Naive thymus-derived CD4-positive, alpha-beta T cell (primary cell): Measurements from ENCODE around the gene SLC4A9. TPM values are rescaled to one million over a fixed set of nuclear protein-coding genes. Genes with fewer than 3 reads are reported as not detected.

Source experiments
- ATAC-seq: fragments of 150-1000 bp; cut with Tn5 transposase; 2 replicates; pipeline ENCODE4 v1.10.0; 2021; ENCODE audit warnings: mild to moderate bottlenecking, moderate library complexity
- CTCF ChIA-PET: fragments of 350-600 bp; sonication (Branson Sonifier 250); formaldehyde crosslinking; loops from one replicate; lab custom pipeline; 2021; ENCODE audit warnings: antibody characterized with exemption; lab: Charles Lee
- POLR2A ChIA-PET: fragments of 350-600 bp; sonication (Branson Sonifier 250); formaldehyde crosslinking; loops from one replicate; lab custom pipeline; 2021; ENCODE audit warnings: antibody characterized with exemption, inconsistent platforms; lab: Charles Lee
- DNase-seq, 9 donors: peaks; one replicate each; pipeline versions ENCODE4 v3.0.0 to v3.0.0-alpha.2; 2020 to 2022; ENCODE audit warnings: mixed read lengths in 1 of 9
- H3K27ac ChIP-seq: one replicate; pipeline ENCODE4 v1.7.0; 2013; ENCODE audit warnings: mild to moderate bottlenecking, low read depth, low read length, moderate library complexity
- H3K27me3 ChIP-seq, 2 donors: one replicate each; pipeline ENCODE4 v1.7.0; 2013; ENCODE audit warnings: low read length in 2 of 2, mild to moderate bottlenecking in 2 of 2, moderate library complexity in 2 of 2; ENCODE audit not compliant: control insufficient read depth in 2 of 2, insufficient read depth in 2 of 2
- H3K36me3 ChIP-seq, 3 experiments: 1 replicate in 2 of 3; 2 replicates in 1 of 3; pipeline ENCODE4 v1.7.0; 2013; ENCODE audit warnings: low read length in 3 of 3, mild to moderate bottlenecking in 3 of 3, moderate library complexity in 1 of 3; ENCODE audit not compliant: insufficient read depth in 3 of 3, control insufficient read depth in 2 of 3
- H3K4me1 ChIP-seq, 2 donors: one replicate each; pipeline ENCODE4 v1.7.0; 2013; ENCODE audit warnings: low read length in 2 of 2, mild to moderate bottlenecking in 2 of 2, moderate library complexity in 1 of 2; ENCODE audit not compliant: control insufficient read depth in 2 of 2, insufficient read depth in 2 of 2
- H3K4me3 ChIP-seq: 2 replicates; pipeline ENCODE4 v1.7.0; 2013; ENCODE audit warnings: mild to moderate bottlenecking, low read length
- H3K9me3 ChIP-seq, 3 experiments: 1 replicate in 2 of 3; 2 replicates in 1 of 3; pipeline ENCODE4 v1.7.0; 2013; ENCODE audit warnings: low read length in 3 of 3; ENCODE audit not compliant: control insufficient read depth in 2 of 3
- H3K27ac Mint-ChIP-seq, 9 donors: one replicate each; pipeline ENCODE4 v1.8.0; 2020 to 2022; ENCODE audit warnings: mixed read lengths in 9 of 9, mild to moderate bottlenecking in 8 of 9, moderate library complexity in 5 of 9, inconsistent platforms in 2 of 9
- H3K27me3 Mint-ChIP-seq, 5 donors: one replicate each; pipeline ENCODE4 v1.8.0; 2021 to 2022; ENCODE audit warnings: mixed read lengths in 5 of 5, mild to moderate bottlenecking in 1 of 5
- H3K36me3 Mint-ChIP-seq, 5 donors: one replicate each; pipeline ENCODE4 v1.8.0; 2020 to 2022; ENCODE audit warnings: mixed read lengths in 5 of 5, mild to moderate bottlenecking in 3 of 5, inconsistent platforms in 1 of 5
- H3K4me1 Mint-ChIP-seq, 7 donors: one replicate each; pipeline ENCODE4 v1.8.0; 2020 to 2022; ENCODE audit warnings: mixed read lengths in 7 of 7, mild to moderate bottlenecking in 3 of 7, inconsistent platforms in 1 of 7
- H3K4me3 Mint-ChIP-seq, 10 donors: one replicate each; pipeline ENCODE4 v1.8.0; 2020 to 2022; ENCODE audit warnings: mild to moderate bottlenecking in 10 of 10, mixed read lengths in 10 of 10, moderate library complexity in 6 of 10, inconsistent platforms in 2 of 10
- H3K9me3 Mint-ChIP-seq, 11 donors: one replicate each; pipeline ENCODE4 v1.8.0; 2020 to 2022; ENCODE audit warnings: mixed read lengths in 11 of 11, mild to moderate bottlenecking in 4 of 11, inconsistent platforms in 1 of 11, moderate library complexity in 1 of 11
- intact Hi-C, 2 donors: fragments of 100-400 bp; cut with micrococcal nuclease; formaldehyde crosslinking; loops; one replicate each; pipeline ENCODE4 v1.15.1; 2023
- polyA plus RNA-seq, 2 donors: library from polyadenylated mRNA; unstranded; fragments of 300-500 nt; fragmentation: Illumina TruSeq; gene quantifications; one replicate each; pipeline ENCODE4 v1.2.3, GENCODE V29; 2021
- total RNA-seq, 6 experiments: library from RNA in 5 of 6; stranded (reverse) in 5 of 6; gene quantifications; 1 replicate in 5 of 6; 2 replicates in 1 of 6; pipeline ENCODE4 v1.2.3 and lab custom pipeline; 2021 to 2026

The SLC4A9 gene
- total and polyA plus RNA-seq, 7 experiments from 2014 or later = 0.13 to 0.96 (median 0.34) TPM; not detected in 4

DNA sequence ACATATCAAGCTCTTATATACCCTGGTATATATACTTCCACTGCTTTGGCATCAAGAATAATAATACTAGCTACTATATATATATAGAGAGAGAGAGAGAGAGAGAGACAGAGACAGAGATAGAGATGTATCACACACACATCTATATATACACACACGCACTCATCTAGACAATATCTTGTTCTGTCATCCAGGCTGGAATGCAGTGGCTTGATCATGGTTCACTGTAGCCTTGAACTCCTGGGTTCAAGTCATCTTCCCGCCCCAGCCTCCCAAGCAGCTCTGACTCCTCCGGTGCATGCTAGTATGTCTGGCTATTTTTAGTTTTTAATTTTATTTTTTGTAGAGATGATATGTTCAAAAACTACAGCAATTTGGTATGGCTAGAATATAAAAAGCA is 64.1 kb downstream of the SLC4A9 start:
- Mint-ChIP-seq H3K9me3 (peaks cover 0 to 3% (median 0%) of the 10 kb centered on the region in 11 donors), H3K27ac (peak overlapping the region in 2 of 9 donors; percentile 5 to 7), H3K4me3 (peak overlapping the region in 1 of 10 donors; percentile 1), H3K27me3 (no peaks in the 10 kb centered on the region), H3K4me1 (peaks cover 21 to 72% (median 60%) of the 10 kb centered on the region in 7 donors), H3K36me3 (peaks cover 0 to 24% (median 20%) of the 10 kb centered on the region in 5 donors)
- no peaks in the 10 kb centered on the region for H3K9me3 ChIP-seq
- no peak for DNase-seq
- ChIA-PET CTCF (no interaction called here), POLR2A (interaction anchor here (1.3 kb wide), 1 partner anchor 22 kb away, joined by 4 read pairs; no protein-coding TSS in a partner anchor)
- no peaks in the 10 kb centered on the region for H3K36me3 ChIP-seq
- no peaks in the 10 kb centered on the region for H3K27me3 ChIP-seq
- intact Hi-C loops = no loop called here
- H3K27ac ChIP-seq = no peak overlapping the region
- no peak overlapping the region for H3K4me3 ChIP-seq
- no peak for ATAC-seq
- H3K4me1 ChIP-seq = peaks cover 12 to 19% of the 10 kb centered on the region in 2 donors

Other genes with a start within 250 kb of the SLC4A9 start
- gene PURA, start 246.1 kb upstream of the SLC4A9 start, total RNA-seq = 10 to 100 TPM; 11.6 to 33.5 (median 13.9) TPM
- 1 to 10 TPM; 3.1 to 4.7 TPM for gene PURA, start 246.1 kb upstream of the SLC4A9 start, polyA plus RNA-seq
- 10 to 100 TPM in 2 of 5 experiments, 1 to 10 TPM in 3; 4.6 to 15.4 (median 5.1) TPM for gene IGIP, start 234.3 kb upstream of the SLC4A9 start, total RNA-seq
- 1 to 10 TPM in 1 of 2 donors, under 1 TPM in 1; 0.59 to 1.0 TPM for gene IGIP, start 234.3 kb upstream of the SLC4A9 start, polyA plus RNA-seq
- 10 to 100 TPM in 1 of 5 experiments, 1 to 10 TPM in 4; 1.6 to 11.1 (median 3.5) TPM for gene CYSTM1, start 185.0 kb upstream of the SLC4A9 start, total RNA-seq
- 1 to 10 TPM; 3.3 to 7.6 TPM for gene CYSTM1, start 185.0 kb upstream of the SLC4A9 start, polyA plus RNA-seq
- gene PFDN1, start 57.1 kb upstream of the SLC4A9 start, total RNA-seq = 10 to 100 TPM; 24.8 to 52.7 (median 28.2) TPM
- 100 to 1,000 TPM; 126 to 139 TPM for gene PFDN1, start 57.1 kb upstream of the SLC4A9 start, polyA plus RNA-seq
- gene HBEGF, start 13.6 kb upstream of the SLC4A9 start, total RNA-seq = 10 to 100 TPM in 3 of 5 experiments, under 1 TPM in 2; 0.35 to 95.5 (median 11.6) TPM
- not detected for gene HBEGF, start 13.6 kb upstream of the SLC4A9 start, polyA plus RNA-seq
- 100 to 1,000 TPM; 145 to 240 (median 217) TPM for gene ANKHD1, start 41.6 kb downstream of the SLC4A9 start, total RNA-seq
- gene ANKHD1, start 41.6 kb downstream of the SLC4A9 start, polyA plus RNA-seq = 10 to 100 TPM; 63.1 to 87.1 TPM
- gene EIF4EBP3, start 187.5 kb downstream of the SLC4A9 start, total RNA-seq = 10 to 100 TPM; 12.5 to 19.5 (median 16.2) TPM
- gene EIF4EBP3, start 187.5 kb downstream of the SLC4A9 start, polyA plus RNA-seq = 10 to 100 TPM; 61.7 to 80.8 TPM
- 10 to 100 TPM; 23.8 to 45.5 (median 34.0) TPM for gene SRA1, start 197.3 kb downstream of the SLC4A9 start, total RNA-seq
- gene SRA1, start 197.3 kb downstream of the SLC4A9 start, polyA plus RNA-seq = 10 to 100 TPM; 31.1 to 34.4 TPM
- gene APBB3, start 204.4 kb downstream of the SLC4A9 start, total RNA-seq = 10 to 100 TPM; 37.9 to 77.8 (median 72.4) TPM
- gene APBB3, start 204.4 kb downstream of the SLC4A9 start, polyA plus RNA-seq = 1 to 10 TPM; 6.3 to 6.8 TPM
- 10 to 100 TPM; 40.4 to 90.1 (median 52.4) TPM for gene SLC35A4, start 204.6 kb downstream of the SLC4A9 start, total RNA-seq
- 100 to 1,000 TPM; 112 to 142 TPM for gene SLC35A4, start 204.6 kb downstream of the SLC4A9 start, polyA plus RNA-seq